CD4-positive, alpha-beta T cell treated with Interferon gamma for 1 hour (primary cell): ENCODE measurements around the gene C11orf98.
"Not testable (repeated sequence)": the region's sequence is repeated elsewhere in the genome, so short reads cannot be mapped to it uniquely, and the experiment has no call there.

Experiments used
- DNase-seq: peaks from one replicate; pipeline ENCODE4 v3.0.0-alpha.2; 2020

Gene C11orf98

DNA sequence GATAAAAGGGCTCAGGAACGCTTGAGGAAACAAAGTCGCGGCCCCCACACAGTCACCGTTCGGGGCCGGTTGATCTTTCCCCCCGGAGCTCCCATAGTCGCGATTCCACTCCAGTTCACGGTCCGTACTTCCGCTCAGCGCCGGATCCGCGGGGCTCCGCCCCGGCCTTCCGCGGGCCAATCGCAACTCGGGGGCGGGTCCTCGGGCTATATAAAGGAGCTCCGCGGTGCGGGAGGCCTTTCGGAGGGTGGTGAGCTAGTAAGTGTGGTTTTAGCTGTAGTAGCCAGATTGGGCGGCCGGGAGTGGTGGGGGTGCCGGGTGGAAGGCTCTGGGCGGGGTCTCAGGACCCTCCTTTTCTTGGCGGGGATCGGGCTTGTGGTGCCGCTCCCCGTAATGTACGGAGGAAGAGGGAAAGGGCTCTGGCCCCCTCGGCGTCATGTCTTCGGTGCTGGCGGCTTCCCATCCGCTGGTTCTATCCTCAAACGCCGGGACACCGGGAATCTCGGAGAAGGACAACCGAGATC lies at the start of gene C11orf98, which contains the start of gene CSKMT:
TSS of gene C11orf98 (minus strand) at position 136 of the 524 bp plus-strand sequence. CDS start at position 95, 41 bp downstream.
TSS of gene CSKMT (plus strand) at position 238 of the 524 bp plus-strand sequence. CDS start 568 bp downstream, outside the sequence.
- peak; percentile 92 for DNase-seq

DNA sequence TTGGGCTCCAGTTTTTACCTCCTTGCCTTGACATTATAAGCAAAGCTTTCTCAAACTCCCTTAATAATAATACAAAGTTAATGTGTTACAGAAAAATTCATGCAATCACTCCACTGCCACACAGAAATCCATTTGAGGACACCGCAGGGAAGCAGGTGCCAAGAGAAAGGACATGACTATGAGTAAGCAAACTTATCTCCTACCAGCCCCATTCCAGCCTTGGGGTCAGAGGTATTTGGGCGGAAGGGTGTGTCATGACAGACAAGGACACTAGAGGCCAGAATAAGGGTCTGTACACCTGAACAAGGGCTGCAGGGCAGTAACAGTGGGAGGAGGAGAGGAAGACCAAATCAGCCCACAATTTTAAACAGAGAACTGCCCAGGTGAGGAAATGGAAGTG lies 48.3 kb upstream of the C11orf98 start:
- DNase-seq, result no peak

DNA sequence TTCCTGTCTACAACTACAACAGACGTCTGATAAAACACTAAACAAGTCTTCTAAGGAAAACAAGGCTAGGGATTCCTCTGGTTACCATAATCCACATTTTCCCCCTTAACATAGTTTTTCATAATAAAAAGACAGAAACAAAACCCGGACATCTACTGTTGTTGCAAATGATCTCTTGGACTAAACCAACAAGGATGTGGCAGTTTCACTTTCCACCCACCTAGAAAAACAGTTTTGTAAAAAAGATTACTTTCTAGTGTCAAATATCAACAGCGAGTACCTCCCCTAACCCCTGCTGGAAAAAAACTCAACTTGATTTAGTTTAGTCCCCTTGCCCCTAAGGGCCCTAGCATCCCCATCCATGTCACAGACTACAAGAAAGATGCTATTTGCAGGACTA lies 47.9 kb upstream of the C11orf98 start:
- DNase-seq, result no peak

DNA sequence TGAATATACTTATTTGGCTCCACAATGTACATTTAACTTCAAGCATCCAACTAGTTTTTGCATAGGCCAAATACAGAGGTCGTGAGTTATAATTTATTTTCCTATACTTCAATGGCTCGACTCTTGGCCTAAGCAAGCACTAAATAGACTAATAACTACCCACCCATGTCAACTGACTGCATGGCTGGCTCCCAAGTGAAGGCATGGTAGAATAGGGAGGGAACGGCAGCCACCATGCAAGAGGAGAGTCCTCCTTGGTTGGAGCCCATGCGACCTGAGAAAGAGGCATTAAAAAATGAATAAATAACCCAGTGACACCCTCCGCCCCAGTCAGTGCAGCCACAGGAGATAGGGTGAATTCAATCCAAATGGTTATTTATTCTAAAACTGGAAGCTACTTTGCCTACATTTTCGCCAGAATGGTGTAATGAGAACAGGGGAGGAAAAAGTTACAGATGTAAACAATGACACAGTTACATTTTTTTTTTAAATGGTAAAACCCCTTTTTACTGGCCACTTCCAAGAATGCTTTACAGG lies 47.3 kb upstream of the C11orf98 start:
- DNase-seq, result no peak

DNA sequence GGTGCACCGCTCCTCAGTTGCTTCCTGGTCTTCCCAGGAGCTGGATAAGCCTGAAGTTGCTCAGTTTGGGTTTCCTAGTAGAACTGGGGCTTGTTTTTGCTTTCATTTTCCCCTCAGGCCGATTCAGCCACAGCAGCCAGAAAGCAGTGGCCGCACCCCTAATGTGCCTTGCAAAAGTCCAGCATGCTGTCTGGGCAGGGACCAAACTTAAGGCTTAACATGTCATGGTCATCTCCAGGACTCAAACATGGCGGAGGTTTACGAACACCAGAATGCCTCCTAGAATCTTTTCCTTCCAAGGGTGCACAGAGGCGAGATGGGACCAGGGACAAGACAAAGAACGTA lies 45.0 kb upstream of the C11orf98 start:
- DNase-seq, result no peak

DNA sequence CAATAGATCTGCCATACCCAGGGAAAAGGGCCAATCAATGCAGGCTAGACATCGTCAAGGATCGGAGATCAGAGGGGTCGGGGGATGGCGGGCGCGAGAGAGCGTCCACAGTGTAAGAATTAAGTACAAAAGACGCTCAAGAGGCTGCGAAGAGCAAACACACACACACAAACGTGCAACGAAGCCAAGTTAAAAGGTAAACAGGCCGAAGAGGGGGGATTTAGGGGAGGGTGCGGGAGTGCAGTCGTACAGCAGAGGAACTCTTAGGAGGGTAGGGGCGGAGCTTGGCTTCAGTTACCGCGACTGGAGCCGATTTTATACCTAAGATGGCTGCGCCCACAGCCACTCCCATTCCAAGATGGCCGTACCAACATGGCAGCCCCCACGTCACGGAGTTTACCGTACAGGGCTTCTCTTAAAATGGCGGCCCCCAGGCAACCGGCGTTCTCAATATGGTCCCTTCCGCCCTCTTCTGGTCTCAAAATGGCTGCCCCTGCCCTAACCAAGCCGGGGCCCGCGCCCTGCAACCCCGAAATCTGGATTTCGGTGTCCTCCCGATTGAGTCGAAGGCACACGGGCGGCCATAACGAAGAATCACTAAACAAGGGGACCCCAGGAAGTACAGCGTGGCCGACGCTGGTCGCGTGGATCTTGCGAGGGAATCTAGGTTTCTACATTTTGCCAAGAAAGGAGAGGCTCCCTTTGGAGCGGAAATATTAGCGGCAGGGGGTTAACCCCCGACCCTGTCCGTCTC lies 44.4 kb upstream of the C11orf98 start:
- peak; percentile 98 for DNase-seq

DNA sequence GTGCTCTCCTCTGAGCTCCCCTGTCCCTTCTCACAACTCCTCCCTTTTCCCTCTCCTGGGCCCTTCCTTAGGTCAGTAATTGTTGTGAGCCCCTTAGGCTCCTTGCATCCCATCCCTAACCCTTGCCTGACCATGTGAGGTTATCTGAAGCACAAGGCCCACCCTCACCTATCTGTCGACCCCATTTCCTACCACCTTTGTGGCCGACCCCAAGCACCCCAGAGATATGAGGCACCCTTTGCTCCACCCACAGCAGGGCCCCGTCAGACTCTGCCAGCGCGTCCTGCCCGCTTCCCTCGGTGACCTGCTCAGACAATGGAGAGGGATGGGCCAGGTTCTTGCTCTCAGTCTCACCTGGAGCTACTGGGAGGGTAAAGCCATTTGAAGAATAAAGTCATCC lies 43.8 kb upstream of the C11orf98 start:
- peak; percentile 35 for DNase-seq

DNA sequence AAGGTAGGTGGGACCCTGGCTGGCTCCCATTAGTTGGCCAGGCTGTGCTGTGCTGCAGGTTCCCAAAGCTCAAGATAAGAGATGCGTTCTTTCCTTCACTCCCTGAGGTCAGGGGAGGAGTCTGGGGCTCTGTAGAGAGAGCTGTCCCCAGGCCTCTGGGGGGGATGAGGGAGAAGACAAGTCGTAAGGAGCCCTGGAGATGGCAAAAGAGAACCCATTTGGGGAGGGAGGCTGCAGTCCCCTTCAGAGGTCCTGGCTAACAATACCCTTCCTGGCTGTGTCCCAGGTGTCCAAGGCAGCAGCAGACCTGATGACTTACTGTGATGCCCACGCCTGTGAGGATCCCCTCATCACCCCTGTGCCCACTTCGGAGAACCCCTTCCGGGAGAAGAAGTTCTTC lies 43.4 kb upstream of the C11orf98 start:
- no peak for DNase-seq

DNA sequence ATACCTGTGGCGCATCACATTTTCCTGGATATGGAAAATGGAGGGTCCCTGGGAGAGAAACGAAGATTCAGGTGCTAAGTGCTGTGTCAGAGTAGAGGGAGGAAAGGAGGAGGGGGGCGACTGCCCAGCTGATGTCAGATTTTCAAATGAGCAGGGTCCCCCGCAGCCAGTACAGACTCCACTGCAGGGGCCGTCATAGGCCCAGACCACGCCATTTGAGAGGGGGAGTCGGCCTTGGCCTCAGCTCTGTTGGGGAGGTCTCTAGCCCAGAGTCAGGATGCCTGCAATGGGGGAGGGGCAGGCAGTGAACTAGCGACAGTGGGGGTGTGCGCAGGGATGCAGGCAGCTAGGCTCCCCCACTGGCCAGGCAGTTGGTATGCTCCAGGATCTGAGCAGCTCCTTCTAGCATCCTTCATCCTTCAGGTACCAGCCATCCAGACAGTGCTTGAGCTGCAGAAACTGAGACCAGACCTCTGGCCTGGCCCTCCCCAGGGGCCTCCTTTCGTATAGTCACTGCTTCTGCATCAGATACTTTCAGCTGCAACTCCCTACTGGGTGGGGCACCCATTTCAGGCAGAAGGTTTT lies 42.4 kb upstream of the C11orf98 start, which contains the start of the genes BSCL2 and GNG3:
TSS of gene BSCL2 (minus strand) at position 148 of the 585 bp plus-strand sequence. CDS start 229 bp downstream, outside the sequence.
TSS of gene GNG3 (plus strand) at position 400 of the 585 bp plus-strand sequence. CDS start 620 bp downstream, outside the sequence.
- no peak for DNase-seq

DNA sequence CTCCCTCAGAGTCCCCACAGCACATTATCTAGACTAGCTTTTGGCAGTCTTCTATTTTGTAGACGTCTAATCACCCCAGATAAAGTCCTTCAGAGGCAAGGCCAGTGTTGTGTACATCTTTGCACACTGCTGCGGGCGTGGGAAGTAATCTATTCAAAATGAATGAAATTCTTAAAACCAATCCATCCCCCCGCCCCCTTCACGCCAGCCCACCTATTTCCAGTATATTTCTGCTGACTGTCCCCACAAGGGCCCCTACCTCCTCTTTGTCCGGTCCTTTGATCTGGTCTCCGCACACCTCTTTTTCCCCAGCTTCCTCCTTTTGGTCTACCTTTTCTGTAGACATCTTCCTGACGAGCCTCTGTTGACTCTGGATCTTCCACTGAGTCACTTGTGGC lies 41.8 kb upstream of the C11orf98 start:
- no peak for DNase-seq

DNA sequence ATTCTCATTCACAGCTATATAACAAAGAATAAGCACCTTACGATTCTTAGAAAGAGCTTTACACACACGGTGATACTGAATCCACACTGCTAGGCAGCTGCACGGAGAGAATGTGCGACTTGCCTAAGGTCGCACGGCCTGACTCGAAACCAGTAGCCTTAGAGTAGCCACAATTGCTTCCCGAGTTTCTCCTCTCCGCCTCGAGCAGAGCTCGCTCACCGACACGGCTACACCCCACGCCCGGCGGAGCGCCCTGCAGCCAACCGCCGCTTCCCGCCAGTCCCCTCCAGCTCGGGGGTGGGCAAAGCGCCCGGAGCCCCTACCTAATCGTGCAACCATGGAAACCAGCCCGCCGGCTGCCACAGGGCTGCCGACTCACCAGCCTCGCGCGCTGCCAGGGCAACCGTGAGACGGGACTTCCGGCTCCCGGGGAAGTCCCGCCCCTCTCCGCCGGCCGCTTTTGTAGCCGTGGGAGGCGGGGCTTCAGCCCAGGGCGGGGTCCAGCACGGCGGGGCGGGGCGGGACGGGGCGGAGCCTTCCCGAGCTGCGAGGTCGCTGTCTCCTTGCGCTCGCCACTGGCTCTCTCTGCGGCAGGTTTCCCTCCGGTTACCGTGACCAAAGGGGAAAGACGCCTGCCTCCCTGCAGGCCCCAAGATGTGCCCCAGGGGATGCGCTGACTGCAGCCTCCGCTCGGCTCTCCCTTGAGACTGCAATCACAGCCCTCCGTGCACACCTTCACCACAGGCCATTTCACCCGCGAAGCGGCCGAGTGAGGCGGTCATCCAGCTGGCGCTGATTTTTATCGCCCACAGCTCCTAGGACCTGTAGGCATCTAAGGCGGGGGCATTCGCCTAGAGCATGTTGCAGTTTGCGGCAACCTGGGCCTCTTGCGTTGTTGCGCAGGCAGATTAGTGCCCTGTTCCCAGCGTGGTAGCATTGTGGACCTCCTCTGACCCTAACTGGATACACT lies 41.2 kb upstream of the C11orf98 start:
- peak; percentile 93 for DNase-seq

DNA sequence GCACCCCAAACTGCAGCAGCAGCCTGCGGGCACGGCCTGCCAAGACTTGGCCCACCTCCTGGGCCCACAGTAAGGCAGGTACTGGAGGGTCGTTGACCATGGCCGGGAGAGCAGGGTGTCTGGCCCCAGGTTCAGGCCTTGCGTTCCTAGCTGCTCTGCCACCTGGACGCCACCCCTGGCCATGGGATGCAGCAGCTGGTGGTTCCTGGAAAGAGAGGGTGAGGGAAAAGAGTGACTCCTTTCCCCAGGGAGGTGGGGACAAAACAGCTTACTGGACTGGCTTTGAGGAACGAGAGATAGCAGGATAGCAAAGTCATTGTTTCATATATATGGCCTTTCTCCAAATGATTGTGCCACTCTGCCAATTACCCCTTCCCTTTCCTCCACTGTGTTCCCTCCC lies 40.4 kb upstream of the C11orf98 start:
- no peak for DNase-seq

DNA sequence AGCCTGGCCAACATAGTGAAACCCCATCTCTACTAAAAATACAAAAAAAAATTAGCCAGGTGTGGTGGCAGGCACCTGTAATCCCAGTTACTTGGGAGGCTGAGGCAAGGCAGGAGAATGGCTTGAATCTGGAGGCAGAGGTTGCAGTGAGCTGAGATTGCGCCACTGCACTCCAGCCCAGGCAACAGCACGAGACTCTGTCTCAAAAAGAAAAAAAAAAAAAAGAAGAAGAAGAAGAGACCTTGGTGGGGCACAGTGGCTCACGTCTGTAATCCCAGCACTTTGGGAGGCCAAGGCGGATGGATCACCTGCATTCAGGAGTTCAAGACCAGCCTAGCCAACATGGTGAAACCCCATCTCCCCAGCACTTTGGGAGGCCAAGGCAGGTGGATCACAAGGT lies 38.9 kb upstream of the C11orf98 start:
- DNase-seq, result not testable (repeated sequence)

DNA sequence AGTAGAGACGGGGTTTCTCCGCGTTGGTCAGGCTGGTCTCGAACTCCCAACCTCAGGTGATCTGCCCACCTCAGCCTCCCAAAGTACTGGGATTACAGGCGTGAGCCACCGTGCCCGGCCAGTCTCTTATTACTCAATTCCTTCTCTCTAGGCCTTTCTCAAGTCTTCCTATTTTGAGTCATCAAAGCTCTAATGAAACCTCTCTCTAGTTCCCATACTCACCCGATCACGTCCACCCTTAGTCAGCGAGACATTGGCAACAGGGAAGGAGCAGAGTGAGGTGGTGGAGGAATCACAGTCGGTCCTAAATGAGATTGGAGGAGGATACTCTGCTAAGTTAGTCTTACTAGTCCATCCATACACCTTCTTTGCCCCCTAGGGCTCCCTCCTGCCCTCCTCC lies 37.2 kb upstream of the C11orf98 start:
- DNase-seq, result peak; percentile 22

DNA sequence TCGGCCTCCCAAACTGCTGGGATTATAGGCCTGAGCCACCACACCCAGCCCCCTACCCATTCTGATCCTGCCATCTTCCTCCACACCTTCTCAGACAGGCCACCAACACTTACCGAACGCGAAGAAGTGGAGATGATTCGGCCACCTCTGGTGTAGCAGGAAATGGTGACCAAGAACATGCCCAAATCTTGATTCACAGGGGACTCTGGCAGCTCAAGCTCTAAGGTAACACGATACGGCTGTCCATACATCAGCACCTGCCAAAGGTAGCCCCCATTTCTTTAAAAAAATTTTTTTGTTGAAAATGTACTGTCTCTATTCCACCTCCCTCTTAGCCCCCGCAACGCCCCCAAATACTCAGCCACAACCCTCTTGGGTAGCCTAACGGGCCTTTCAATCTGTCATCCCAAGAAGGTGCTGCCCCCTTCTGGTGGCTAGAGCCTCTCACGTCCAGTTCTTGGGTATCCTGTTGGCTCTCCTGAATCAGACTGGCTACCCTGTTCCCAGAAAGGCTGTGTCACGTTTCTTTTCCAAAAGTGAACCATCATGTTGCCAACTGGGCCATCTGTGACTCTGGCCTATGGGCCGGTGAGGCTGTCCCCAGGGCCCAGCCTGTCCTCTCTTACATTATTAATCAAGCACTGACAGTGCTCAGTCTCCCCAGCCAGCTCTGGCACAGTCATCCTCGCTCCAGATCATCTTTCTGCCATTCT lies 29.6 kb upstream of the C11orf98 start:
- DNase-seq, result peak; percentile 74

DNA sequence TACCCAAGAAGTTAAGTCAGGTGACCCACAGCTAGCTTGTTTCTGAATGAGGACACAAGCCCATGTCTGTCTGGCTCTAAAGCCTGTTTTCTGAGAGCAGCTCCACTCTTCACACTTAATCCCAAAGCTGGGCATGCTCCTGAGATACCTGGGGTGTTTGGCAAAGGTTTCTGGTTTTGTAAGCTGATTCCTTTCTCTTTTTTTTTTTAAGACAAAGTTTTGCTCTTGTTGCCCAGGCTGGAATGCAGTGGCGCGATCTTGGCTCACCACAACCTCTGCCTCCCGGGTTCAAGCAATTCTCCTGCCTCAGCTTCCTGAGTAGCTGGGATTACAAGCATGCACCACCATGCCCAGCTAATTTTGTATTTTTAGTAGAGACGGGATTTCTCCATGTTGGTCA lies 28.6 kb upstream of the C11orf98 start:
- DNase-seq, result not testable (repeated sequence)

DNA sequence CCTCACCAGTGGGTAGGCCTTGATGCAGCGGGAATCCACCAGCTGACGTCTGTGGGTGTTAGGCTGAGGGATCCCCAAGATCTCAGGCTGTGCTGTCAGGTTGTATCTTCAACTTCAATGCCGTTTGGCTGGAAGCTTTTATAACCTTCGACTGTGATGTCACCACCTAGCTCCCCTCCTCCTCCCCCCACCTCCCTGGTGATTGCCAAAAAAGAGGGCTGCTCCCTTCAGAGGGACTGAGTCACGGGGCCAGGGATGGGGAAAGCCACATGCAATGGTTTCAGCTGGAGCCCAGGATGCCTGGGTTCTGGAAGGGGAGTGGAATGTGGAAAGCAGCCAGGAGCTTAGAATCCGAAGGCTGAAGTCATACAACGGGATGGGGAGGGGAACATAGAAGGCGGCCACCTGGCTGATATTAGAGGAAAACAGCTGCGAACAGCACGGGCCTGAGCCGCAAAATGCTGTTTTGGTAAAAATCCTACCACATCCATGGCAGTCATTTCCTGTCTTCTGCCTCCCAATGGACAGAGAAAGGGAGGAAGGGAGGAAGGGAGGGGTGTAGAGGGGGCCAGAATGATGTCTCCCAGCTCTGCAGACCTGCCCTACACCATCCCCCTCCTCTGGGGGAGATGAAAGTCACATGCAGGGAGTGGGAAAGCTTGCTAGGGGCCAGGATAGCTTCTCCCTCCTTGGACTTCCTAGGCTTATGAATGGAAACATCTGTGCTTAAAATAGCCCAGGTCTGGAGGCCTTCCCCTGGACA lies 24.6 kb upstream of the C11orf98 start, which contains the start of gene LRRN4CL:
TSS of gene LRRN4CL (minus strand) at position 110 of the 763 bp plus-strand sequence. CDS start 1,022 bp downstream, outside the sequence.
- no peak for DNase-seq

DNA sequence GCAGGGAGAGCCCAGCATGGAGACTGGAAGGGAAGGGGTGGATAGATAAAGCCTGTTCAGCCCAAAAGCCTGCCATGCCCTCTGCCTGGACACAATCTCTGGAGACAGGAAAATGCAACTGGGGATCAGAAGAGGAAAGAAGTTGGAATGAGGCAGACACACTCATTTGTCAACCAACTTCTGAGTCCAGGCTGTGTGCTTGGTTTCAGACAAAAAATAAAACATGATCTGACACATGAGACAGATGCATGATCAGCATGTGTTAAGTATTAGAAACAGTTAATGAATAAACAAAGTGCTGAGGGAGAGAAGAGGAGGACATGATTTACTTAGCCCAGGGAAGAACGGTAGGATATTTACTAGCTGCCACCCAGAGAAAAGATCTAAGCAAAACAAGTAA lies 23.5 kb upstream of the C11orf98 start:
- no peak for DNase-seq

DNA sequence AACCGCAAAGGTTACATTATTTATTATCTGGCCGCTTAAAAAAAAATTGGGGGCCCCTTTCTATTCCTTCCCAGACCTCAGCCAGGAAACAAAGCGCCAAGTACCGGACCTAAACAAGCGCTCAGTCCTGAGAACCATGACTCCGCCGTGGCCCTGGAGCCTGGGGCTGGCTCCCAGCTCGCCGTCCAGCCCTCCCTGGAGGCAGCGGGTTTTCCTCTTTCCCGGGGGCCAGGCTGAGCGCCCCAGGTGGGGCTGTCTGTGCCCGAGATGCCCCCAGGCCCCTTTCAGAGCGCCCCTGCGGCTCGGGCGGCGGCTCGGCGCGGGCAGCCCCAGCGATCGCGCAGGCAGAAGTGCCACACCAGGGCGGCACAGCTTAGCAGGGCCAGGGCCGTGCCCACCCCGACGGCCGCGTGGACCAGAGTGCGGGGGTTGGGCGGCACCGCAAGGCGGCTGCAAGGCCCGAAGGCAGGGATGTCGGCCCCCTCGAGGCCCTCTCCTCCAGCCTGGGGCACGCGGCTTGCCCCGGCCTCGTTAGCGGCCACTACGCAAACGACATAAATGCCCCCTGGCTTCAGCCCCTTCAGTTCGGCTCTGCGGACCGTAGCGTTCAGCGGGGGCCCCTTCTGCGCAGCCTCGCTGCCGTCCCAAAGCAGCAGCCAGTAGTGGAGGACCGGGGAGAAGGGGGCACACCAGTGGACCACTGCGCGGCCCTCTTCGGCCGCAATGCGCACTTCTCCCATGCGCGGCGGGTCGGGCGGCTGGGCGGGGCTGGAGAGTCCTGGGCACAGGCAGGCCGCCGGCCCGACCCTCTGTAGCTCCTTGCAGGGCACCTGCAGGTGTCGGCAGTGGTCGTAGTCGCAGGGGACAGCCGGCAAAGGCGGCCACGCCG lies 22.7 kb upstream of the C11orf98 start:
- DNase-seq, result no peak

DNA sequence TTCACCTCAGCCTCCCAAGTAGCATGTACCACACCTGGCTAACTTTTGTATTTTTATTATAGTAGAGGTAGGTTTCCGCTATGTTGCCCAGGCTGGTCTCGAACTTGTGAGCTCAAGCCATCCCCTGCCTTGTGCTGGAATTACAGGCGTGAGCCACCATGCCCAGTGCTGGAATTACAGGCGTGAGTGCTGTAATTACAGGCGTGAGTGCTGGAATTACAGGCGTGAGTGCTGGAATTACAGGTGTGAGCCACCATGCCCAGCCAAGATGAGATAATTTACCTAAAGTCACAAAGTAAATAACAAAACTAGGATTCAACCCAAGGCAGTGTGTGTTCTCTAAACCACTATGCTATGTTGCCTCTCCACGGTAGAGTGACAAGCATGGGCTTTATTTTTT lies 17.5 kb upstream of the C11orf98 start:
- no peak for DNase-seq
